ENCODE measurements around the gene ELK4.

GRCh38 chr1:205589046-205589445 is 42.8 kb downstream of the ELK4 start:
- no peak for TF ChIP-seq CTCF (IDR thresholded peaks at IDR 0.05; ENCODE audit: low read depth, low read length)
- TF ChIP-seq EZH2phosphoT487 (IDR thresholded peaks at IDR 0.05; ENCODE audit: low read depth): no peak

Measured in OCI-LY3 (cell line).